HCT116 (cell line): ENCODE data around the gene POLR3A. TPM values are rescaled to one million over a fixed set of nuclear protein-coding genes. Genes with fewer than 3 reads are reported as not detected.

Experiments
- ATAC-seq: fragments of 200-7000 bp; cut with Tn5 transposase; 2 replicates; pipeline ENCODE4 v1.9.1; 2020; ENCODE audit warnings: mild to moderate bottlenecking, moderate library complexity
- BruUV-seq: library from RNA; stranded (reverse); fragments of 400-500 nt; replicated peaks from 2 replicates; lab custom pipeline; 2021; lab: Mats Ljungman, UMichigan
- CTCF ChIA-PET: fragments of 300-600 bp; sonication (Branson Sonifier 250); formaldehyde crosslinking; loops from one replicate; lab custom pipeline; 2021; ENCODE audit warnings: antibody characterized with exemption; lab: Charles Lee
- POLR2A ChIA-PET: fragments of 300-600, 350-600 bp; sonication (Branson Sonifier 250); formaldehyde crosslinking; loops from one replicate; lab custom pipeline; 2021; ENCODE audit warnings: antibody characterized with exemption; lab: Charles Lee
- RAD21 ChIA-PET, 2 experiments: fragments of 300-600 bp; sonication (Branson Sonifier 250); formaldehyde crosslinking; loops; one replicate each; lab custom pipeline; 2023; ENCODE audit warnings: low total read pairs in 2 of 2; ENCODE audit not compliant: uncharacterized antibody in 2 of 2, unreplicated experiment in 2 of 2, low non-redundant PET in 1 of 2; lab: Charles Lee
- DNase-seq: peaks from one replicate; pipeline ENCODE4 v3.0.0-alpha.2; 2010; ENCODE audit warnings: low read depth, low spot score
- H2AFZ ChIP-seq: fragments of 200-600 bp; shearing (Covaris generic), sonication (generic); 2 replicates; pipeline ENCODE4 v1.6.1; 2017; ENCODE audit warnings: low read depth, mixed run types, mixed read lengths, antibody characterized with exemption, low read length; ENCODE audit not compliant: poor library complexity, severe bottlenecking
- H3K27ac ChIP-seq: 2 replicates; pipeline ENCODE4 v1.5.1; 2012; ENCODE audit warnings: low read depth, low read length
- H3K27me3 ChIP-seq: fragments of 200-600 bp; sonication (generic); 2 replicates; pipeline ENCODE4 v1.6.1; 2016; ENCODE audit warnings: mixed run types, low read length, mixed read lengths; ENCODE audit not compliant: insufficient read depth
- H3K36me3 ChIP-seq, 2 experiments: fragments of 200-500 bp in 1 of 2; fragments of 200-600 bp in 1 of 2; sonication (Bioruptor generic) in 1 of 2; sonication (generic) in 1 of 2; 2 replicates each; pipeline versions ENCODE4 v1.5.1 to v1.6.1; 2014 to 2016; ENCODE audit warnings: low read length in 2 of 2, inconsistent platforms in 1 of 2, mixed read lengths in 1 of 2, mixed run types in 1 of 2; ENCODE audit not compliant: insufficient read depth in 2 of 2, control insufficient read depth in 1 of 2
- H3K4me1 ChIP-seq, 2 experiments: fragments of 200-600 bp in 1 of 2; sonication (generic) in 1 of 2; 2 replicates each; pipeline versions ENCODE4 v1.5.1 to v1.6.1; 2012 to 2017; ENCODE audit warnings: low read length in 2 of 2, inconsistent platforms in 1 of 2, mild to moderate bottlenecking in 1 of 2, mixed read lengths in 1 of 2, mixed run types in 1 of 2, moderate library complexity in 1 of 2; ENCODE audit not compliant: insufficient read depth in 2 of 2, control insufficient read depth in 1 of 2
- H3K4me2 ChIP-seq: fragments of 200-600 bp; sonication (generic); 2 replicates; pipeline ENCODE4 v1.6.1; 2017; ENCODE audit warnings: mixed run types, low read length, mixed read lengths
- H3K4me3 ChIP-seq, 2 experiments: fragments of 200-600 bp in 1 of 2; sonication (generic) in 1 of 2; replicated peaks in 1 of 2; 2 replicates each; pipeline ENCODE4 v1.5.1; 2011 to 2016; ENCODE audit warnings: low read length in 2 of 2, control low read depth in 1 of 2, low read depth in 1 of 2, mild to moderate bottlenecking in 1 of 2, mixed read lengths in 1 of 2, mixed run types in 1 of 2
- H3K79me2 ChIP-seq: fragments of 200-600 bp; sonication (generic); 2 replicates; pipeline ENCODE4 v1.6.1; 2017; ENCODE audit warnings: mild to moderate bottlenecking, mixed run types, low read length, moderate library complexity, mixed read lengths; ENCODE audit not compliant: insufficient read depth
- H3K9ac ChIP-seq: fragments of 200-600 bp; sonication (generic); 2 replicates; pipeline ENCODE4 v1.6.1; 2016; ENCODE audit warnings: low read length, mixed read lengths
- H3K9me2 ChIP-seq: fragments of 200-600 bp; sonication (generic), shearing (Covaris generic); 2 replicates; pipeline ENCODE4 v1.6.1; 2017; ENCODE audit warnings: mixed run types, mild to moderate bottlenecking, moderate library complexity; ENCODE audit not compliant: insufficient read depth
- H3K9me3 ChIP-seq, 2 experiments: fragments of 200-500 bp in 1 of 2; fragments of 200-600 bp in 1 of 2; sonication (Bioruptor generic) in 1 of 2; sonication (generic) in 1 of 2; 2 replicates each; pipeline ENCODE4 v1.6.1; 2014 to 2017; ENCODE audit warnings: low read length in 2 of 2, mixed read lengths in 2 of 2, inconsistent platforms in 1 of 2, low read depth in 1 of 2, mild to moderate bottlenecking in 1 of 2, mixed run types in 1 of 2, moderate library complexity in 1 of 2; ENCODE audit not compliant: control insufficient read depth in 1 of 2, insufficient read depth in 1 of 2
- H4K20me1 ChIP-seq: fragments of 200-600 bp; sonication (generic), shearing (Covaris generic); 2 replicates; pipeline ENCODE4 v1.6.1; 2017; ENCODE audit warnings: mixed run types, mild to moderate bottlenecking, moderate library complexity; ENCODE audit not compliant: insufficient read depth
- CTCF ChIP-seq, 3 experiments: fragments of 200-600 bp in 1 of 3; sonication (generic) in 1 of 3; IDR thresholded peaks in 2 of 3; conservative IDR thresholded peaks in 1 of 3; 2 replicates each; pipeline ENCODE4 v1.5.1; 2012 to 2017; ENCODE audit warnings: low read depth in 2 of 3, low read length in 2 of 3, antibody characterized with exemption in 1 of 3, borderline replicate concordance in 1 of 3, control low read depth in 1 of 3, mild to moderate bottlenecking in 1 of 3, mixed read lengths in 1 of 3, mixed run types in 1 of 3, moderate library complexity in 1 of 3; ENCODE audit not compliant: insufficient read depth in 1 of 3
- EGR1 ChIP-seq: IDR thresholded peaks from 2 replicates; pipeline ENCODE4 v1.6.1; 2012; ENCODE audit warnings: low read depth
- EZH2 ChIP-seq: fragments of 200-600 bp; sonication (generic); IDR thresholded peaks from 2 replicates; pipeline ENCODE4 v1.6.1; 2017; ENCODE audit warnings: antibody characterized with exemption, mixed run types
- JUND ChIP-seq: IDR thresholded peaks from 2 replicates; pipeline ENCODE4 v1.6.1; 2012
- POLR2A ChIP-seq: IDR thresholded peaks from 2 replicates; pipeline ENCODE4 v1.7.0; 2011; ENCODE audit warnings: borderline replicate concordance; ENCODE audit not compliant: insufficient read depth, insufficient read length; ENCODE audit errors: extremely low read depth
- POLR2AphosphoS5 ChIP-seq: IDR thresholded peaks from 2 replicates; pipeline ENCODE4 v1.6.1; 2011; ENCODE audit warnings: mild to moderate bottlenecking, low read depth, low read length, moderate library complexity
- SRF ChIP-seq: IDR thresholded peaks from 2 replicates; pipeline ENCODE4 v1.6.1; 2012; ENCODE audit warnings: low read depth
- ZFX ChIP-seq: fragments of 450-650 bp; IDR thresholded peaks from 2 replicates; pipeline ENCODE4 v1.6.1; 2017
- intact Hi-C: fragments of 100-400 bp; cut with micrococcal nuclease; formaldehyde crosslinking; loops from 2 replicates; pipeline ENCODE4 v1.10.0; 2022
- total RNA-seq: library from RNA; stranded (reverse); gene quantifications from one replicate; pipeline ENCODE4 v1.2.1, GENCODE V29; 2021; ENCODE audit not compliant: unreplicated experiment
- TF ChIP-seq, protein P1 (sequence below): IDR thresholded peaks from 2 replicates; pipeline ENCODE4 v1.6.1; 2012
- TF ChIP-seq, protein P2 (sequence below): IDR thresholded peaks from 2 replicates; pipeline ENCODE4 v1.6.1; 2011; ENCODE audit warnings: mild to moderate bottlenecking, low read length, moderate library complexity; ENCODE audit not compliant: insufficient replicate concordance; ENCODE audit errors: extremely low read depth

POLR3A gene
- total RNA-seq, 1 experiment from 2014 or later, result 26.6 TPM

DNA sequence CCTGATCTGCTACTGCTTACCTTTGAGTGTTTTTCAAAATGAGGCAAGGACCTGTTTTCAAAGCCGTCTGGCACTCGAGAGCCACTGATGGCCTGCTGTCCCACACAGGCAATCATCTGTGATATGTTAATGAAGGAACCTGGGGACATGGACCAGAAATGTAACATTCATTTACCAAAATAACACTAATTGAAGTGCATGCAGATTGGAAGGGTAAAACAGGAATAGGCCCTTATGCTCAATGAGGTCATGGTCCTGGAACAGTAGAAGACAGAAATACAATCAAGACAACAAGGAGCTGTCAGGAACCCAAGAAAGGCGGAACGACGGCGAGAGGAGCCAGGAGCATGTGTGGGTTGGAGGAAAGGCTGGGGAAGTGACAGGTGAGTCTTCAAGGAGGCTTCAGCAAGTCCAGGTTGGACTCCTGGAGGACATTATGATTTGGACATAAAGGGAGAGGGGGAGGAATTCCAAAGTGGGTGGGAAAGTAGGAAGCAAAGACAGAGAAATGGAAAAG lies 28.3 kb downstream of the POLR3A start:
- H3K27ac ChIP-seq, result no peak overlapping the region
- ATAC-seq (no peak), DNase-seq (no peak)
- no peaks in the 10 kb centered on the region for H3K9me2 ChIP-seq
- ChIA-PET RAD21 (no interaction called here), CTCF (no interaction called here), POLR2A (no interaction called here)
- no TSS peak for BruUV-seq
- intact Hi-C loops, result no loop called here
- H3K4me1 ChIP-seq, result no peaks in the 10 kb centered on the region
- H3K79me2 ChIP-seq, result no peaks in the 10 kb centered on the region
- H3K4me2 ChIP-seq, result no peak overlapping the region
- H2AFZ ChIP-seq, result no peak overlapping the region
- H4K20me1 ChIP-seq, result no peaks in the 10 kb centered on the region
- no peak overlapping the region for H3K4me3 ChIP-seq
- H3K9ac ChIP-seq, result no peak overlapping the region
- no peak for TF ChIP-seq JUND
- TF ChIP-seq POLR2A, result no peak
- no peak for TF ChIP-seq EGR1
- TF ChIP-seq SRF, result no peak
- TF ChIP-seq EZH2, result no peak
- TF ChIP-seq ZFX, result no peak
- no peak for TF ChIP-seq CTCF (IDR thresholded peaks at IDR 0.05 in 2 of 3, conservative IDR thresholded peaks at IDR 0.05 in 1 of 3; ENCODE audit: borderline replicate concordance in 1 of 3, insufficient read depth in 1 of 3, low read depth in 2 of 3, low read length in 2 of 3)
- TF ChIP-seq, protein P1, sequence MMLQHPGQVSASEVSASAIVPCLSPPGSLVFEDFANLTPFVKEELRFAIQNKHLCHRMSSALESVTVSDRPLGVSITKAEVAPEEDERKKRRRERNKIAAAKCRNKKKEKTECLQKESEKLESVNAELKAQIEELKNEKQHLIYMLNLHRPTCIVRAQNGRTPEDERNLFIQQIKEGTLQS, result no peak
- TF ChIP-seq, protein P2, sequence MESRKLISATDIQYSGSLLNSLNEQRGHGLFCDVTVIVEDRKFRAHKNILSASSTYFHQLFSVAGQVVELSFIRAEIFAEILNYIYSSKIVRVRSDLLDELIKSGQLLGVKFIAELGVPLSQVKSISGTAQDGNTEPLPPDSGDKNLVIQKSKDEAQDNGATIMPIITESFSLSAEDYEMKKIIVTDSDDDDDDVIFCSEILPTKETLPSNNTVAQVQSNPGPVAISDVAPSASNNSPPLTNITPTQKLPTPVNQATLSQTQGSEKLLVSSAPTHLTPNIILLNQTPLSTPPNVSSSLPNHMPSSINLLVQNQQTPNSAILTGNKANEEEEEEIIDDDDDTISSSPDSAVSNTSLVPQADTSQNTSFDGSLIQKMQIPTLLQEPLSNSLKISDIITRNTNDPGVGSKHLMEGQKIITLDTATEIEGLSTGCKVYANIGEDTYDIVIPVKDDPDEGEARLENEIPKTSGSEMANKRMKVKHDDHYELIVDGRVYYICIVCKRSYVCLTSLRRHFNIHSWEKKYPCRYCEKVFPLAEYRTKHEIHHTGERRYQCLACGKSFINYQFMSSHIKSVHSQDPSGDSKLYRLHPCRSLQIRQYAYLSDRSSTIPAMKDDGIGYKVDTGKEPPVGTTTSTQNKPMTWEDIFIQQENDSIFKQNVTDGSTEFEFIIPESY, result no peak
- no peak for TF ChIP-seq POLR2AphosphoS5
- no peaks in the 10 kb centered on the region for H3K27me3 ChIP-seq
- H3K9me3 ChIP-seq, result no peaks in the 10 kb centered on the region
- H3K36me3 ChIP-seq, result peaks cover 29 to 48% of the 10 kb centered on the region in 2 experiments; a peak in 3 of 4 replicates
